Adipose tissue (tissue), 3 donors: Measurements from ENCODE around the gene TSPAN2. TPM values are rescaled to one million over a fixed set of nuclear protein-coding genes. Genes with fewer than 3 reads are reported as not detected.

ENCODE experiments used
- polyA plus RNA-seq, 3 donors: library from polyadenylated mRNA; stranded (reverse); fragments of 200-250 nt; gene quantifications; one replicate each; pipeline ENCODE4 v1.2.3, GENCODE V29; 2013
- donor health status: healthy with polysubstance abuse.
- donor health status: Bipolar disorder and iron deficiency.
- donor health status: healthy.

TSPAN2 gene
- polyA plus RNA-seq, 3 donors: 1.6 to 4.3 (median 3.6) TPM

Other genes with a start within 250 kb of the TSPAN2 start
- gene SYCP1, start 234.6 kb downstream of the TSPAN2 start, polyA plus RNA-seq: under 1 TPM in 1 of 3 donors, not detected in 2; 0.21 TPM
- not detected for gene TSHB, start 59.7 kb downstream of the TSPAN2 start, polyA plus RNA-seq
- gene NGF, start 248.7 kb upstream of the TSPAN2 start, polyA plus RNA-seq: 10 to 100 TPM in 2 of 3 donors, under 1 TPM in 1; 0.66 to 14.7 (median 13.3) TPM